ENCODE results near the gene CD300LD.

Gene CD300LD

GRCh38 chr17:74541176-74542111, 50.6 kb downstream of the CD300LD start:
- Histone ChIP-seq H3K36me3 (ENCODE audit: control insufficient read depth, low read depth, low read length) (no peaks in the 10 kb centered on the region), H3K9me3 (ENCODE audit: control insufficient read depth, low read depth, low read length) (no peaks in the 10 kb centered on the region), H3K9ac (ENCODE audit: low read length) (no peak overlapping the region), H3K4me1 (ENCODE audit: control insufficient read depth, low read depth, low read length) (no peaks in the 10 kb centered on the region), H3K27ac (ENCODE audit: low read length) (no peak overlapping the region), H3K4me3 (ENCODE audit: low read length) (no peak overlapping the region), H3K27me3 (ENCODE audit: control insufficient read depth, insufficient read depth, low read length) (no peaks in the 10 kb centered on the region)

GRCh38 chr17:74539281-74539820, 52.7 kb downstream of the CD300LD start:
- Histone ChIP-seq H3K9me3 (ENCODE audit: control insufficient read depth, low read depth, low read length) (no peaks in the 10 kb centered on the region), H3K27me3 (ENCODE audit: control insufficient read depth, insufficient read depth, low read length) (no peaks in the 10 kb centered on the region), H3K4me3 (ENCODE audit: low read length) (no peak overlapping the region), H3K36me3 (ENCODE audit: control insufficient read depth, low read depth, low read length) (no peaks in the 10 kb centered on the region), H3K27ac (ENCODE audit: low read length) (no peak overlapping the region), H3K9ac (ENCODE audit: low read length) (no peak overlapping the region), H3K4me1 (ENCODE audit: control insufficient read depth, low read depth, low read length) (no peaks in the 10 kb centered on the region)

- Histone ChIP-seq H3K27me3 (ENCODE audit: control insufficient read depth, insufficient read depth, low read length) (no peaks in the 10 kb centered on the region), H3K36me3 (ENCODE audit: control insufficient read depth, low read depth, low read length) (no peaks in the 10 kb centered on the region), H3K4me3 (ENCODE audit: low read length) (no peak overlapping the region), H3K9ac (ENCODE audit: low read length) (no peak overlapping the region), H3K9me3 (ENCODE audit: control insufficient read depth, low read depth, low read length) (no peaks in the 10 kb centered on the region), H3K4me1 (ENCODE audit: control insufficient read depth, low read depth, low read length) (no peaks in the 10 kb centered on the region), H3K27ac (ENCODE audit: low read length) (no peak overlapping the region)
Measured at GRCh38 chr17:74536890-74537289, 55.2 kb downstream of the CD300LD start.

- H3K36me3 ChIP-seq (ENCODE audit: control insufficient read depth, low read depth, low read length), result no peaks in the 10 kb centered on the region
- H3K9ac ChIP-seq (ENCODE audit: low read length), result no peak overlapping the region
- no peak overlapping the region for H3K27ac ChIP-seq (ENCODE audit: low read length)
- no peaks in the 10 kb centered on the region for H3K9me3 ChIP-seq (ENCODE audit: control insufficient read depth, low read depth, low read length)
- peaks cover 5% of the 10 kb centered on the region for H3K27me3 ChIP-seq (ENCODE audit: control insufficient read depth, insufficient read depth, low read length)
- no peak overlapping the region for H3K4me3 ChIP-seq (ENCODE audit: low read length)
- H3K4me1 ChIP-seq (ENCODE audit: control insufficient read depth, low read depth, low read length), result no peaks in the 10 kb centered on the region
Measured at GRCh38 chr17:74532115-74532514, 60.0 kb downstream of the CD300LD start.

- H3K9ac ChIP-seq (ENCODE audit: low read length), result no peak within 1 kb of the TSS
- no peak within 1 kb of the TSS for H3K4me3 ChIP-seq (ENCODE audit: low read length)
- no peaks in the 10 kb centered on the region for H3K36me3 ChIP-seq (ENCODE audit: control insufficient read depth, low read depth, low read length)
- no peaks in the 10 kb centered on the region for H3K9me3 ChIP-seq (ENCODE audit: control insufficient read depth, low read depth, low read length)
- H3K27ac ChIP-seq (ENCODE audit: low read length), result no peak within 1 kb of the TSS
- H3K27me3 ChIP-seq (ENCODE audit: control insufficient read depth, insufficient read depth, low read length), result peaks cover 5% of the 10 kb centered on the region
- H3K4me1 ChIP-seq (ENCODE audit: control insufficient read depth, low read depth, low read length), result no peaks in the 10 kb centered on the region
Measured at GRCh38 chr17:74531231-74531761, 60.8 kb downstream of the CD300LD start, which contains the start of gene CD300LB. Gene CD300LB, minus strand, starts transcription at chr17:74531475. Its CDS starts 125 bp downstream, at chr17:74531350.

- Histone ChIP-seq H3K9ac (ENCODE audit: low read length) (no peak overlapping the region), H3K27ac (ENCODE audit: low read length) (no peak overlapping the region), H3K36me3 (ENCODE audit: control insufficient read depth, low read depth, low read length) (no peaks in the 10 kb centered on the region), H3K27me3 (ENCODE audit: control insufficient read depth, insufficient read depth, low read length) (peaks cover 5% of the 10 kb centered on the region), H3K4me3 (ENCODE audit: low read length) (no peak overlapping the region), H3K9me3 (ENCODE audit: control insufficient read depth, low read depth, low read length) (no peaks in the 10 kb centered on the region), H3K4me1 (ENCODE audit: control insufficient read depth, low read depth, low read length) (no peaks in the 10 kb centered on the region)
Measured at GRCh38 chr17:74530831-74531150, 61.3 kb downstream of the CD300LD start.

Data from iPS-18a (cell line).